Measurements from ENCODE around the gene SERINC4. TPM values are rescaled to one million over a fixed set of nuclear protein-coding genes. Genes with fewer than 3 reads are reported as not detected.

Gene SERINC4
- total and polyA plus RNA-seq, 9 of the 15 experiments (the other 6 are each of a cell fraction or from before 2014, with no cell fraction given): 0.14 to 0.86 (median 0.18) TPM; not detected in 2

- TF ChIP-seq ZNF609 (CRISPR knock-in tag; IDR thresholded peaks at IDR 0.05; ENCODE audit: borderline replicate concordance) (no peak), ZEB2 (IDR thresholded peaks at IDR 0.05) (no peak; the same call in 1 of the 2 replicates), BMI1 (IDR thresholded peaks at IDR 0.05; ENCODE audit: low read length) (no peak), CHAMP1 (IDR thresholded peaks at IDR 0.05) (no peak), RFX1 (IDR thresholded peaks at IDR 0.05) (no peak), ZNF143 (CRISPR knock-in tag; IDR thresholded peaks at IDR 0.05) (peak; percentile 71), RBFOX2 (IDR thresholded peaks at IDR 0.05; ENCODE audit: low read depth, low read length) (peak; percentile 87), KDM1A (IDR thresholded peaks at IDR 0.05) (no peak), PHB (CRISPR knock-in tag; IDR thresholded peaks at IDR 0.05) (no peak), ZNF121 (CRISPR knock-in tag; conservative IDR thresholded peaks at IDR 0.05) (no peak), HDAC6 (IDR thresholded peaks at IDR 0.05; ENCODE audit: low read depth, low read length) (no peak), IFI16 (CRISPR knock-in tag; IDR thresholded peaks at IDR 0.05) (no peak), HINFP (tag; conservative IDR thresholded peaks at IDR 0.05; ENCODE audit: low read depth) (peak; percentile 75), U2AF1 (optimal IDR thresholded peaks at IDR 0.05; ENCODE audit: low read depth, low read length) (no peak), E2F1 (CRISPR knock-in tag; IDR thresholded peaks at IDR 0.05) (peak; percentile 97), NR0B1 (IDR thresholded peaks at IDR 0.05; ENCODE audit: partially characterized antibody) (no peak)
Measured at GRCh38 chr15:43824302-43825246, 24.6 kb upstream of the SERINC4 start, which contains the start of gene MFAP1 (continued).
